CD4-positive, alpha-beta T cell treated with Interleukin-6 at 100 ng/mL for 8 hours (primary cell): Measurements from ENCODE around the gene LMF2.
"Not testable (repeated sequence)": the region's sequence is repeated elsewhere in the genome, so short reads cannot be mapped to it uniquely, and the experiment has no call there.

Experiments used
- DNase-seq: peaks from one replicate; pipeline ENCODE4 v3.0.0-alpha.2; 2020; ENCODE audit warnings: mixed read lengths, low spot score

LMF2 gene

DNA sequence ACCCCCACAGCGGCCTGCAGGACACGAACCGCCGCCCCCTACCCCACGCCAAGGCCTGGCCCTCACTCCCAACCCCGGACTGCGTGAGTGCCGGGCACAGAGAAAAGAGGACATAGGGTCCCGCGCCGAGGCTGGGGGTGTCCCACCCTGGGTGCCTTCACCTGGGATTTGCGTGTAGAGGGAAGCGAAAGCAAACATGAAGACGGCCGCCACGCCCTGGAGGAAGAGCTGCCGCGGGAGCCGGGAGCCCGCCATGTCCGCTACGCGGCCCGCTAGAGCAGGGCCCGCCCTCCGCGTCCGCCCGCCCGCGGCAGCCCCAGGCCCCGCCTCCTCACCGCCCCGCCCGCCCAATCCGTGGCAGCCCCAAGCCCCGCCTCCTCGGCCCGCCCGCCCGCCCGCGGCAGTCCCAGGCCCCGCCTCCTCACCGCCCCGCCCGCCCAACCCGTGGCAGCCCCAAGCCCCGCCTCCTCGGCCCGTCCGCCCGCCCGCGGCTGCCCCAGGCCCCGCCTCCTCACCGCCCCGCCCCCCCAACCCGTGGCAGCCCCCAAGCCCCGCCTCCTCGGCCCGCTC lies at the start of gene LMF2:
Gene LMF2, minus strand, starts transcription at position 282 of the 570 bp plus-strand sequence. Its CDS starts 27 bp downstream, at position 255.
- no peak for DNase-seq

GRCh38 chr22:50556703-50557102 lies 49.2 kb upstream of the LMF2 start:
- no peak for DNase-seq

DNA sequence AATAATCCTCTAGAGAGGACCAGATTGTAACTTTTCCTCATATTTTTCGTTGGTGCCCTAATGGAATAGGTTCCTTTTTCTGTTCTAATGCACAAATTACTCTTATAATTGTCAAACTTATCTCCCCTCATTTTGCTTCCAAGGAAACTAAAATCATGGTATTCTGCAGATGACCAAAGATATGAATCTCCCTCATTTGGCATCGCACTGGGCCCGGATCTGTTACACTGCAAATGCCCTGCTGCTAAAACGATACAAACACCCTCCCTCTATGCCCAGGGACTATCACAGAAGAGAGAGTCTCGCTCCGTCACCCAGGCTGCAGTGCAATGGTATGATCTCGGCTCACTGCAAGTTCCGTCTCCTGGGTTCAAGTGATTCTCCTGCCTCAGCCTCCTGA lies 45.8 kb upstream of the LMF2 start:
- no peak for DNase-seq

DNA sequence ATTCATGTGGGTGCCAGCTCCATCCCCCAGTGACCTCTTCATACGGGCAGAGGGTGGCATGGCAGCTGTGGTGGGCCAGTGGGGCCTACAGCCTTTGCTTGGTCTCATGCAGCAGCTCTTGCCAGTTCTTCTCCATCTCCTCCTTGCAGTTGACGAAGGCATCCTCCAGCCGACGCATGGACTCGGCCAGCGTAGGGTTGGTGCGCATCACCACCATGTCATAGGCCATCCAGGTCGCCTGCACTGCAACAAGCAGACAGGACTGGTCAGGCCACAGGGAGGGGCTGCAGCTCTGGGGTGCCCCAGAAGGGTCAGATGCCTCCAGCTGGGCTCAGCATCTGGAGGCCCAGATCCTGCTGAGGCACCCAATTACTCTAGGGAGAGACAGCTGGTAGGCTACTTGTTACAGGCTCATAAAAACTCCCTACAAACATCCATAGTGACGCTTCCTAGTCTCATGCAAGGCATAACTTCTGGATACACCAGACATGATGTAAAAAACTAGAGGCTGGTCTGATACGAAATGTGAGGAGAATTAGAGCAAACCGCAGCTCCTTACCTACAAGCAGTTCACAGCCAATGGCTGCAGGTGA lies 43.8 kb upstream of the LMF2 start:
- no peak for DNase-seq

GRCh38 chr22:50550395-50550794 lies 42.9 kb upstream of the LMF2 start:
- no peak for DNase-seq

DNA sequence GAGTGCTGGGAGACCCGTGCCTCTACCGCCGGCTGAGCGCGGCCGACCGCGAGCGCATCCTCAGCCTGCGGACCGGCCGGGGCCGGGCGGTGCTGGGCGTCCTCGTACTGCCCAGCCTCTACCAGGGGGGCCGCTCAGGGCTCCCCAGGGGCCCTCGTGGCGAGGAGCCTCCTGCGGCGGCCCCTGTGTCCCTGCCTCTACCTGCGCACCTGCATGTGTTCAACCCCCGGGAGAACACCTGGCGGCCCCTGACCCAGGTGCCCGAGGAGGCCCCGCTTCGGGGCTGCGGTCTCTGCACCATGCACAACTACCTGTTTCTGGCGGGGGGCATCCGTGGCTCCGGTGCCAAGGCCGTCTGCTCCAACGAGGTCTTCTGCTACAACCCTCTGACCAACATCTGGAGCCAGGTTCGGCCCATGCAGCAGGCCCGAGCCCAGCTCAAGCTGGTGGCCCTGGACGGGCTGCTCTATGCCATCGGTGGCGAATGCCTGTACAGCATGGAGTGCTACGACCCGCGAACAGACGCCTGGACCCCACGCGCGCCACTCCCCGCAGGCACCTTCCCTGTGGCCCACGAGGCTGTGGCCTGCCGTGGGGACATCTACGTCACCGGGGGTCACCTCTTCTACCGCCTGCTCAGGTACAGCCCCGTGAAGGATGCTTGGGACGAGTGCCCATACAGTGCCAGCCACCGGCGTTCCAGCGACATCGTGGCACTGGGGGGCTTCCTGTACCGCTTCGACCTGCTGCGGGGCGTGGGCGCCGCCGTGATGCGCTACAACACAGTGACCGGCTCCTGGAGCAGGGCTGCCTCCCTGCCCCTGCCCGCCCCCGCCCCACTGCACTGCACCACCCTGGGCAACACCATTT lies 41.7 kb upstream of the LMF2 start:
- DNase-seq: no peak

GRCh38 chr22:50548040-50548920 lies 40.8 kb upstream of the LMF2 start:
- DNase-seq: peak; percentile 58

DNA sequence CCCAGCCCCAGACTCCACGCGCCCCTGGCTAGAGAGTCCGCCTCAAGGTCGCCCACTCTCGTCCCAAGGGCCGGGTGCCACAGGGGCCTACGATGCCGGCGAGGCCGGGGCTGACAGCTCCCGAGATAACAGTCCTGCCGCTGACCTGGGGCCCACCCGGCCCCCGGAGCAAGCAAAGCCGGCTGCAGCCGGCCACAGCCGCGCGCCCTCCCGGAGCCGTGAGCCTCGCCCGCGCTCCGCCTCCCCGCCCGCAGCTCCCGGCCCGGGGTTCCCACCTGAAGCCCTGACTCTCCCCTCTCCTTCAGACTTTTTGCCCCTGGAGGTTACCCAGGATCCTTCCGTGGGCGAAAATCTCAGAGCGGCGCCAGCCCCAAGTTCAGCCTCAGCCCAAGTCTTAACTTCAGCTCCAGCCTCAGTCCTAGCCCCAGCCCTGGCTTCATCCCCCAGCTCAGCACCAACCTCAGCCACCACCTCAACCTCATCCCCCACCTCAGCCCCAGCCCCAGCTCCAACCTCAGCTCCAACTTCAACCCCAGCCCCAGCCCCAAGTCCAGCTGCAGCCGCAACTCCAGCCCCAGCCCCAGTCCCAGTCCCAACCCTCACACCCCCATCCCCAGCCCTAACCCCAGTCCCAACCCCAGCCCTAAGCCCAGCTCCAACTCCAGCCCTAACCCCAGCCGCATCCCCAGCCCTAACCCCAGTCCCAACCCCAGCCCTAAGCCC lies 39.9 kb upstream of the LMF2 start:
- no peak for DNase-seq

DNA sequence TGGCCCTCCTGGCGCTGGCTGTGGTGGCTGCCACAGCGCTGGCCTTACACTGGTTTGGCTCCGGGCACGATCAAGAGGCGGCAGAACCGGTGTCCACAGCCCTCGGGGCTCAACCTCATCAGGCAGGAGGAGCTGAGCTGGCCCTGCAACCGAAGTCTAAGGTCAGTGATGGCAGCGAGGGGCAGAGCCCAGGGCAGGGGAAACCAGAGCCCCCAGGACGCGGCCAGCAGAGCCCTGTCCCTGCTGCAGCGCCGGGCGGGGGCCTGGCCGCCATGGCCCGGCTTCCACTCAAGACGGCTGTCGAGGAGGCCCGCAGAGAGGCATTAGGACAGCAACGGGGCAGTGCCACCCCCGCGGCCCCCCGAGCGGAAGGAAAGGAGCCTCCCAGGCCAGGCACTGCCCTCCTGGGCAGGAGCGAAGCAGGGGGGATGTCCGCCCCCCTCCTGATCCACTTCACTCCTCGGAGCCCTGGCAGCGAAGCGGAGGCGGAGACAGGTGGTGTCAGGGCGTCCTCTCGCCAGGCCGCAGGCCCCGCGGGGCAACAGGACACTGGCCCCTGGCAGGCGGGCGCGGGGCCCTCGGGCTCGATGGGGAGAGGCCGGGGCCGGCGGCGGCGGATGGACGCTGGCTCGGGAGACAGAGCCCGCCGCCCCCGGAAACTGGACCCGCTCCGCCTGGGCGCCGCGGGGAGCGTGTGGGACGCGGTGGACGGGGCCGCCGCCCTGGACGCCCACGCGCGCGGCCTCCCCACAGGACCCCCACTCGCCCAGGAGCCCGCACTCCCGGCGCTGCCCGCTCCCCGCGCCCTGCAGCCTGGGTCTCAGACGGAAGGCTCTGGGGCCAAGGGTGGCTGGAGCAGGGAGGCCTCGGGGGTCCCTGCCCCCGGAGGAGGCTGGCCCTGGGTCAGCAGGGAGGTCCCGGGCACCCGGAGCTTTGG lies 39.1 kb upstream of the LMF2 start:
- DNase-seq: no peak

- no peak for DNase-seq
Observed at GRCh38 chr22:50545522-50546325, 38.2 kb upstream of the LMF2 start, which contains the start of gene KLHDC7B. Gene KLHDC7B, plus strand, starts transcription at chr22:50545899. Its CDS starts 345 bp downstream, at chr22:50546244.

DNA sequence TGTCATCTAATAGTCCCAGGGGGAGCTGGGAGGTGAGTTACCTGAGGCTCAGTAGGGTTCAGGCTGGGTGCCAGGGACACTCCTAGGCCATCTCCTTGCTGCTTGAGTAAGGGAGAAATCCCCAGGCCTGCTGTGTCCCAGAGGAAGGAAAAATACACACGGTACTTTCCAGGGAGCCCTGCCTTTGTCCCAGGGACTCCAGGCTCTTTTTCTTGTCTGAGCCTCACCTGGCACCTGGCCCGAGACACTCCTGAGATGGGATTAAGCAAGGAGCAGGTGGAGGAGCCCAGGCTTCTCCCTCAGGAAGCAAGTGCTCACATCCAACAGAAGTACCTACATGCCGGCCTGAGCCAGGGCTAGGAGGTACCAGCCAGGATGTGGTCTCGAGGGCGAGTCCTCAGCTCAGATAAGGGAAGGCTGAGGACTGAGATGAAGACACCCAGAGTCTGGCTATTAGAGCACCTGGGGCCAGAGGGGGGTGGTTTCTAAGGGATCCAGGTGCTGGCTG lies 37.3 kb upstream of the LMF2 start:
- no peak for DNase-seq

GRCh38 chr22:50544078-50544745 lies 36.7 kb upstream of the LMF2 start:
- DNase-seq: peak; percentile 80

DNA sequence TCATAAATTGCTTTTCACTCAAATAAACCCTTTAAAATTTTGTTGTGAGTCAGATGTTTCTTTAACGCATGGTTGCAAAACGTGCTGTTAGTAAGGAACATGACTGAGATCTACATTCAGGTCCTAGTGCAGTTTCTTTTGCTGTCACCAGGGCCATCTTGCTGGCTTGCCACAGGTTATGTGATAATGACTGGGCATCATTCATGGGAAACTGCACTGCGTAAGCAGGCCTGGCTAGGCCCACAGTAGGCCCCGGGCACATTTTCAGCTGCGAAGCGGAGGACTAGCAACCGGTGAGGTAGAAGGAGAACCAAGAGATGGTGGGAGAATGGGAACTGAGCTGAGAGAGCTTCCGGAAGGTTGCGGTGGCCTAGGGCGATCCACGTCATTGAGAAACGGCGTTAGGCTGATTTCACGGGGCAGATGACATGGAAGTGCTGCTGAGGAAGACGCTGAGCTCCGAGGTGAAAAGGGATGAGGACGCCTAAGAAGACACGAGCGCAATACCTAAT lies 35.0 kb upstream of the LMF2 start:
- no peak for DNase-seq

- not testable (repeated sequence) for DNase-seq
Observed at GRCh38 chr22:50541667-50542026, 34.1 kb upstream of the LMF2 start.

DNA sequence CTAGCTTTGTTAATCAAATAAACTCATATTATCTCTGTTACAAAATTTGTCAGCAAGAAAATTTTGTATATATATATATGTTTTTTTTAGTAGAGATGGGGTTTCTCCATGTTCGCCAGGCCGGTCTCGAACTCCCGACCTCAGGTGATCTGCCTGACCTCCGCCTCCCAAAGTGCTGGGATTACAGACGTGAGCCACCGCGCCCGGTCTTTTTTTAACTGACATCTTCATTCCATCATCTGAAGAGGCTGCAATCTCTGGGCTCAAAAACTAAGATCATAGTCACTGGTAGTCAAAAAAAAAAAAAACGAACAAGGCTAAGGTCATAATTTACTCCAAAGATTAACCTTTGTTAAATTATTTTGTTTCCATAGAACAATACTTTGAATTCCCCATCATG lies 32.9 kb upstream of the LMF2 start:
- DNase-seq: no peak

DNA sequence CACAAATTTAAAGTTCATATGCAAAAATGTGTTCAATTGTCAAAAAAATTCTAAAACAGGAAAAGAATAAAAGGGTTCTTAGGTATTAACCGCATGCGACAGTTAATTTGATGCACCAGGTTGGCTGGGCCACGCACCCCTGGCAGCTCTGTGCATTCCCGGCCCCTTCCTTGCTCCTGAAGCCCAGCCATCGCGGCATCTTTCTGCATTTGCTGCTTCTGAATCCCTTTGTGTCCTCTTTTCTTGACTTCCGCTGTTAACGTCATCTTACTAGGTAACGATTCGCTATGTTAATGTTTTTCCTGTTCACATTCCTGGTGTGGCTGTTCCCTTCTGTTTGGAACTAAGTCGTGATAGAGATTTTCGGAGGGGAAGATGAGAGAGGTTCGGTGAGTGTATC lies 30.3 kb upstream of the LMF2 start:
- no peak for DNase-seq

DNA sequence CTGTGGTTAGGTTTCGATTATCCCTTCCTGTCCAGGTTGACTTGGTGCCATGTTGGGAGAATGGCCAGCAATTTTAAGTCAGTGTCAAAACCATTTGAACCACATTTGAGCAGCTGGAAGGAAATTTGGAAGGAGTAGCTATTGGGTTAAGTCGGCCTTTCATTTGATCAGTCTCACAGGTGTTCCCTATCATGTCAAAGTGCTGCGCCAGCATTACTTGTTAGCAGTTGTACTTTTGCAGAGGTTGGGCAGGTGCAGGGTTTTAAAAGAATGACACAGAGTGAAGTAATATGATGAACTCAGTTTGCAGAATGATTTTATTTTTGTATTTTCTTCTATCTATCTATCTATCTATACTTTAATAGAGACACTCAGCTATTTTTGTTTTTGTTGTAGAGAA lies 28.7 kb upstream of the LMF2 start:
- DNase-seq: no peak

GRCh38 chr22:50535113-50535512 lies 27.6 kb upstream of the LMF2 start:
- no peak for DNase-seq
